Measurements from ENCODE around the gene SLC6A1. TPM values are rescaled to one million over a fixed set of nuclear protein-coding genes. Genes with fewer than 3 reads are reported as not detected.
A peak's percentile ranks its signal among the peaks of the same experiment; 100 is the strongest.

Gene SLC6A1
- total RNA-seq, 1 experiment from 2014 or later = not detected

- H2BK120ac ChIP-seq (ENCODE audit: low read depth, low read length, poor library complexity, severe bottlenecking) = no peak overlapping the region
- no peak overlapping the region for H3K4me2 ChIP-seq (ENCODE audit: insufficient read depth, insufficient read length, low read length)
- H4K5ac ChIP-seq (ENCODE audit: insufficient read length, low read depth, low read length) = no peak overlapping the region
- no peak overlapping the region for H2BK20ac ChIP-seq (ENCODE audit: low read depth, low read length, poor library complexity, severe bottlenecking)
- no peak overlapping the region for H2BK15ac ChIP-seq (ENCODE audit: low read depth, low read length)
- H4K20me1 ChIP-seq (ENCODE audit: control insufficient read depth, insufficient read depth, insufficient read length) = no peaks in the 10 kb centered on the region
- no peak overlapping the region for H3K9ac ChIP-seq (ENCODE audit: extremely low read depth, insufficient read length, low read length)
- H2BK12ac ChIP-seq (ENCODE audit: insufficient read length, low read depth, low read length) = no peak overlapping the region
- no peak overlapping the region for H3T11ph ChIP-seq (ENCODE audit: low read length)
- no peaks in the 10 kb centered on the region for H3K79me1 ChIP-seq (ENCODE audit: insufficient read depth, low read depth, low read length, poor library complexity, severe bottlenecking)
- Mint-ChIP-seq H3K9me3 (no peaks in the 10 kb centered on the region; a peak in 1 of 5 replicates), H3K27ac (no peak overlapping the region), H3K4me3 (no peak overlapping the region), H3K36me3 (ENCODE audit: insufficient read depth in 1 of 3, low read depth in 3 of 3) (no peaks in the 10 kb centered on the region), H3K27me3 (ENCODE audit: low read depth) (peaks cover 15% of the 10 kb centered on the region), H3K4me1 (peaks cover 6 to 11% of the 10 kb centered on the region in 2 experiments)
- no peak overlapping the region for H3K23ac ChIP-seq (ENCODE audit: insufficient read length, low read depth, low read length)
- TF ChIP-seq, protein P1, sequence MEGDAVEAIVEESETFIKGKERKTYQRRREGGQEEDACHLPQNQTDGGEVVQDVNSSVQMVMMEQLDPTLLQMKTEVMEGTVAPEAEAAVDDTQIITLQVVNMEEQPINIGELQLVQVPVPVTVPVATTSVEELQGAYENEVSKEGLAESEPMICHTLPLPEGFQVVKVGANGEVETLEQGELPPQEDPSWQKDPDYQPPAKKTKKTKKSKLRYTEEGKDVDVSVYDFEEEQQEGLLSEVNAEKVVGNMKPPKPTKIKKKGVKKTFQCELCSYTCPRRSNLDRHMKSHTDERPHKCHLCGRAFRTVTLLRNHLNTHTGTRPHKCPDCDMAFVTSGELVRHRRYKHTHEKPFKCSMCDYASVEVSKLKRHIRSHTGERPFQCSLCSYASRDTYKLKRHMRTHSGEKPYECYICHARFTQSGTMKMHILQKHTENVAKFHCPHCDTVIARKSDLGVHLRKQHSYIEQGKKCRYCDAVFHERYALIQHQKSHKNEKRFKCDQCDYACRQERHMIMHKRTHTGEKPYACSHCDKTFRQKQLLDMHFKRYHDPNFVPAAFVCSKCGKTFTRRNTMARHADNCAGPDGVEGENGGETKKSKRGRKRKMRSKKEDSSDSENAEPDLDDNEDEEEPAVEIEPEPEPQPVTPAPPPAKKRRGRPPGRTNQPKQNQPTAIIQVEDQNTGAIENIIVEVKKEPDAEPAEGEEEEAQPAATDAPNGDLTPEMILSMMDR (conservative IDR thresholded peaks at IDR 0.05) = peak; percentile 65
- no peak overlapping the region for H3K14ac ChIP-seq (ENCODE audit: insufficient read depth, low read length)
- WGBS (ENCODE audit: extremely low coverage, insufficient read length, low lambda C conversion rate) = no CpG with 5 or more reads among the region's 20 CpGs
- DNase-seq = peak; percentile 86
- no peaks in the 10 kb centered on the region for H3K79me2 ChIP-seq (ENCODE audit: insufficient read depth, low read length)
- H3K18ac ChIP-seq (ENCODE audit: insufficient read length, low read depth, low read length) = no peak overlapping the region
- H2AFZ ChIP-seq (ENCODE audit: low read length) = no peak overlapping the region
- no peaks in the 10 kb centered on the region for H3K9me3 ChIP-seq (ENCODE audit: control insufficient read depth, low read depth, low read length)
- H2AK5ac ChIP-seq (ENCODE audit: insufficient read length, low read length) = no peak overlapping the region
- H4K8ac ChIP-seq (replicated peaks; ENCODE audit: insufficient read length, low read depth, low read length) = no peak overlapping the region
- H2BK5ac ChIP-seq (ENCODE audit: insufficient read length, low read length) = no peak overlapping the region
- H3K27me3 ChIP-seq (ENCODE audit: insufficient read depth, low read length) = no peaks in the 10 kb centered on the region
- no peak overlapping the region for H3K4ac ChIP-seq (ENCODE audit: low read depth, low read length)
- no peaks in the 10 kb centered on the region for H3K23me2 ChIP-seq (ENCODE audit: insufficient read length, low read depth, low read length, poor library complexity, severe bottlenecking)
- H3K56ac ChIP-seq (ENCODE audit: insufficient read length, low read depth, low read length) = no peak overlapping the region
- no peak overlapping the region for H3K27ac ChIP-seq (ENCODE audit: insufficient read length, low read depth, low read length)
- no peak overlapping the region for H4K91ac ChIP-seq (ENCODE audit: insufficient read length, low read depth, low read length)
- H3K4me1 ChIP-seq (ENCODE audit: insufficient read depth, low read length) = no peaks in the 10 kb centered on the region; the same call in 1 of the 2 replicates
These were observed 14.7 kb downstream of the SLC6A1 start for GRCh38 chr3:11006986-11007933.
